HG03575 (cell line): ENCODE data around the gene NUDT5.

ENCODE experiments used
- ATAC-seq: cut with Tn5 transposase; IDR thresholded peaks from one replicate; pipeline ENCODE4 v1.9.1; 2021; ENCODE audit not compliant: unreplicated experiment, insufficient number of reproducible peaks, low FRiP score; ENCODE audit errors: extremely low read depth

NUDT5 gene

DNA sequence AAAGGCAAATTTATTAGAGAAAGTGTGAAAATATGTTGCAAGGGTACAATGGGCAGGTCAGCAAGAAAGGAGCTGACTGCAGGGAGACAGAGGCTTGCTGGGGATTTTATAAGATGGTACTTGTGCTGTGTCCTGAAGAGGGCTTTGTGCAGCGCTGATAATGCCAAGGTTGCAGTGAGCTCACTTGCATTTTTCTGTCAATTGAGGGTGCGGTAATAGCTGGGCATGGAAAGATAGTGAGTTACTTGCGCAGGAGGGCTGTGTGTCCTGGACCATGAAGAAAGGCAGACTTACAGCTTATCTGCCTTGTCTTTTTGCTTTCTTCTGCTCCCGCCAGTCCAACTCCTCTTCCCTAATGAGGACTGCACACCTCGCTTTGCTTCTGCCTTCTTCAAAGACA is 12.8 kb upstream of the NUDT5 start:
- ATAC-seq: no peak

DNA sequence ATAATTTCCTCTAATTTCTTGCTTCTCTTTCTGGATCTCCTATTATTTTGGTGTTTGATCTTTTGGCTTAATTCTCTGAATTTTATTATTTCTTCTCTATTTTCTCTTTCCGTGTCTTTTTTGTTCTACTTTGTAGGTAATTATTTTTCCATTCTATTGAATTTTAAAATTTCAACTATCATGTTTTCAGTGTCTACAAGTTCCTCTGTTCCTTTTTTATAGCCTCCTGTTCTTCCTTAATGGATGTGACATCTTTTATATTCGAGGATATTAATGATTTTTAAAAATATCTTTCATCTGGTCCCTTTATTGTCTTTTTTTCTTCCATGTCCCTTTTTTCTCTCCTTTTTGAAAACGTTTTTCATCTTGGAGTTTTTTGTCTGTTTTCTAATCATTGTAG is 11.4 kb upstream of the NUDT5 start:
- ATAC-seq: no peak

DNA sequence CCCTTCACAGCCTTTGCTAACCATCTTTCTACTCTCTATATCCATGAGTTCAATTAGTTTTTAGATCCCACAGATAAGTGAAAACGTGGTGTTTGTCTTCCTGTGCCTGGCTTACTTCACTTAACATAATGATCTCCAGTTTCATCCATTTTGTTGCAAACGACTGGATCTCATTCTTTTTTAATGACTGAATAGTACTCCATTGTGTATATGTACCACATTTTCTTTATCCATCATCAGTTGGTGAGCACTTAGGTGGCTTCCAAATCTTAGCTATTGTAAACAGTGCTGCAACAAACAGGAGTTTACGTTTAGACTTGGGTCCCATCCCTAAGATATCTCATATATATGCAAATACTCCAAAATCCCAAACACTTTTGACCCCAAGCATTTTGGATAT is 9.4 kb upstream of the NUDT5 start:
- no peak for ATAC-seq

DNA sequence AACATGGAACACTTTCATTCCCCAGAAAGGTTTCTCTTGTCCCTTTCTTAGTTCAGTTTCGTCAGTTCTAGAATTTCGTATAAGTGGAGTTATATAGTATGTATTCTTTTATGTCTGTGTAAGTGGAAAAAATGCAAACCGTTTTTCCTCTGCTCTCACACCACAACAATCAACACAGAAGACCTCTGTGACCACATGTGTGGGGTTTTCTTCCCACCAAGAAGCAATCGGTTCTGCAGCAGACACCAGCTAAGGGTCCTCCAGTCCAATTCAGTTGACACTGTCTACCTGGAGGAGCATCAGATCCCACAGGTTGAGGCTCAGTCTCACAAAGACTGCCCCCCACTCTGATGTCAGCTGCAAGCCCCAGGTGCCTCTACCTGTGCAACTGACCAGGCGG is 6.5 kb upstream of the NUDT5 start:
- no peak for ATAC-seq

DNA sequence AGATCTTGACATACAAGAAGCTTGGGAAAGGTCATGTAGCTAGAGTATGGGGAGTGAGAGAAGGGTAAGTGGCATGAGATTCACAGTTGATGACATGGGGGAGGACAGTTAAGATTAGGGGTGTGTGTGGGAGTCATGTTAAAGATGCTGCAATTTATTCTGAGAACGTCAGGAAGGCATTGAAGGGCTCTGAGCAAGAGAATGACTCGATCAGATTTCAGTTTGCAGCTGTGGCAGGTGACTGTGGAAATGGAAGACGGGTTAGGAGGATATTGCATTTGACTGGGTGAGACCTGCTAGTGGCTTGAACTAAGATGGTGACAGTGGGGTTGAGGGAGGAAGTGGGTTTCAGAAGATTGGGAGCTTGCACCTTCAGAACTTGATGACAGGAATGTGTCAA is 5.9 kb upstream of the NUDT5 start:
- ATAC-seq: no peak

DNA sequence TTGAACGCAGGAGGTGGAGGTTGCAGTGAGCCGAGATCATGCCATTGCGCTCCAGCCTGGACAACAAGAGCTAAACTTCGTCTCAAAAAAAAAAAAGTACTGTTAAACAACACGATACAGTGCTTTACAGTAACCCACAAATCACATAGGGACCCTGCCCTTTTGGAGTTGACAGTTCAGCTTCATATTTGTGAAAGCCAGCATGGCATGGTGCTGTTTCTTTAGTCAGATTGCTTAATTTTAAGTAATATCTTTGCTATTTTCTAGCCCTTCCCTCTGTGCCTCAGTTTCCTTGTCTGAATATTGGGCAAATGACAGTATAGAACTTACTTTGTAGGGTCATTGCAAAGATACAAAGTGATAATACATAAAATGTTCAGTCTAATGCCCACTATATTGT is 5.2 kb upstream of the NUDT5 start:
- no peak for ATAC-seq

DNA sequence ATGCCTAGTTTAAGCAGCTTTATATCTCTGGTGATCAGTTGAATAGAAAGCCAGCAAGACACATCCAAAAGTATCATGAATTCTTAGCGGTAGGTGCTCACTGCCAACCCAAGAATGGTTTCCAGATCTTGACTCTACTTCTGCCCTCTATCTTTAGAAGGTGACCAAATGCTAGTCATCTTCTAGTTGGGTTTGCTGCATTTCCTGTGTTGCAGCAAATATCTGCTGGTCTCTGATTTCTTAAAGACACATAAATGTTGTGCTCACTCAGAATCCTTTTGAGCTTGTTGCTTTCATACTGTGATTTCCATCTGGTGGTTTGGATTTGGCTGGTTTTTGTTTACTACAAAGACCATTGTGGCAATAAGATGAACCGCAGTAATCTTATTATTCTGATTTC is 2.5 kb upstream of the NUDT5 start:
- ATAC-seq: no peak

DNA sequence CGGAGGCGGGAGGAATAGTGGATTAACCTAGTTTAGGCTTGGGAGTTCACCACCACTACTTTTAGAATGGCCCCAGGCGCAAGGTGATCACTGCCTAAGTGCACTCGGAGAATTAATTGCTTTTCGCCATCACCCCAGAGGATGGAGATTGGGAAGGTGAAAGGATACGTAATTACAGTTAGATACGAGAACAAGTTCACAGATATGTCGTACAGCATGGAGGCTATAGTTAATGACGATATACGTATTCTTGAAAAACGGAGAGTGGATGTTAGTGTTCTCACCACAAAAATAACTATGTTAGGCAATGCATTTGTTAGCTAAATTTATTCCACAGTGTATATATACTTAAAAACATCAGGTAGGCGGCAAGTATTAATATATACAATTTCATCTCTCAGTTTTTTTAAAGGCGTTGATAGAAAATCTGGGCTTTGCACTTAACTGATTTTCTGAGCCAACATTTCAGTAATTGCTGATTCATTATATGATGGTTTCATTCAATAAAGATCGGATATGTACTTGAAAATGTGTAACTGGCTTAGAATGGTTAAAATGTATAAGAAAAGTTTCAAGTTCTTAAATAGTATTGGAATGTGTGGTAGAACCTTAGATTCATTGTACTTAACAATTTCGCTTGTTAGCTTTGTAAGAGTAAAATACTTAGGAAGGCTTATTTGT is 980 bp upstream of the NUDT5 start:
- ATAC-seq: no peak

DNA sequence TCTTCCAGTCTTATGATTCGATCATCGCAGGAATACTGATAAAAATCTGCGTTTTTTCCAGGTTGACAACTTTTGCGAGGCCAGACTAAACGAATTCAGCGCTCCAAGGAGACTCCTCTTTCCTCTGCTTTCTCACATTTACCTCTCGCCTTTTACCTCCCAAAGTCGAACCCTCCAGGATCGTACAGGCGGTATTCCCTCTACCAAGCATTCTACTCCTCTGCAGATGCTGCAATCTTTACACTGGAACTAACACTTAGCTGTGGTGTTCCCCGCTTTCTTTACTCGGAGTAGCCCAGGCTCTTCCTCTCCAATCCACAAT is 449 bp downstream of the NUDT5 start:
- ATAC-seq: no peak

DNA sequence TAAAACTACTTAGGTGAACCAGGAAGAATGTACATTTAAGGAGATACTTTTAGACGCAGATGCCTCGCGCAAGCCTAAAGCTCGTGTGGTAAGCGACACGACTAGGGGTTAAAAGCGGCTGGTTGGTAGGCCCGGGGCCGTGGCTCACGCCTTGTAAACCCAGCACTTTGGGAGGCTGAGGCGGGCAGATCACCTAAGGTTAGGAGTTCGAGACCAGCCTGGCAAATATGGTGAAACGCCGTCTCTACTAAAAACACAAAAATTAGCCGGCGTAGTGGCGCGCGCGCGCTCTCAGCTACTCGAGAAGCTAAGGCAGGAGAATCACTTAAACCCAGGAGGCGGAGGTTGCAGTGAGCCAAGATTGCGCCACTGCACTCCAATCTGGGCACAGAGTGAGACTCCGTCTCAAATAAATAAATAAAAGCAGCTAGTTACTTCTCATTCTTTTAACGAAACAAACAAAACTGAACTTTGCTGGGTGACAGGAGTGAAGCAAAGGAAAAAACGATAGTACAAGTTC is 879 bp downstream of the NUDT5 start:
- ATAC-seq: no peak

DNA sequence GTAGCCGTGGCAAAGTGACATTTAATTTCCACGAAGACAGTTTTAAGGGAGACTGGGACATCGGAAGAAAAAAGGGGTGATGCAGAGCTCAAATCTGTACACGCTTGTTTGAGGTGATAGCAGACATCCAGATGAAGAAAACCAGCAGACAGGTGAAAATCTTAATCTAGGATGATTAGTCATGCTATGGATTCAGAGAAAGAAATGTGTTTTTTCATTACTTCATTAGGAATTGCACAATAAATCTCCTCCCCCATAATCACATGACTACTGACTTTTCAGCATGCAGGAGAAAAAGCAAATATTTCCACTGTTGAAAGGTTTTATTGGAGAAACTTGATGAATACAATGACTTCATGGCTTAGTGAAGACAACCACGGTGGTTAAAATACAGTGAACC is 2.5 kb downstream of the NUDT5 start:
- ATAC-seq: no peak

DNA sequence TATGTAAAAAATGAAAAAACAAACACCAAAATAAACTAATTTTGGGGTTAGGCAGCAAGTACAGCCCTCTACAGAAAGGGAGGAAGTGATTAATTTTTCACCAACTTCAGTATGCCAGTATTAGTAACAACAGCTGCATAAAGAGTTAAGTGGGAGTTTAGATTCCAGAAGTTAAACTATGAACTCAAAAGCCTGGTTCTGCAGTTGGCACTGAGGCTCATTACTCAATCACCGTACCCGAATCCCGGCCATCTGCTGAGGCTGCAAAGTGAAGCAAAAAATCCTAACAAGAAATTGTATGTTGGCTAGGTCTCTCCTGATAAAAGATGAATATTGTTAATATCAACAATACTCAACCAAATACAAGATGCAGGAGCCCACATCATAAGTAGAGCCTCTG is 4.0 kb downstream of the NUDT5 start:
- no peak for ATAC-seq

DNA sequence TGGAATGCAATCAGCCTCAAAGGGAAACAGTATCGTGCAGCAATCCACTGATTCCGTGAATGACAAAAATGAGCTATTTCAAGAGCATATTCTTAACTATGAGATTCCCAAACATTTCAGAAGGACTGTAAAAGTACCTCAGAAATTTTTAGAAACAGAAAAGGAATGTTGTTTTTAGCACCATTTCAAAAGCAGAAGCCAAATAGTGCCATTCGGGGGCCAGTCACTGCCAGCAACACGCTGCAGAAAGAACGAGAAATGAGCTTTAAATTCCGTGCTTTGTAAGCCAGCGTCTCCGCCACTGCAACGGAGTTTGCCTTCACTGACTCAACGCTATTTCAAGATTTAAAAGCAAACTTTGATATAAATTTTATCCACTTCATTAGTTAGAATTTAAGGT is 6.3 kb downstream of the NUDT5 start:
- ATAC-seq: no peak

DNA sequence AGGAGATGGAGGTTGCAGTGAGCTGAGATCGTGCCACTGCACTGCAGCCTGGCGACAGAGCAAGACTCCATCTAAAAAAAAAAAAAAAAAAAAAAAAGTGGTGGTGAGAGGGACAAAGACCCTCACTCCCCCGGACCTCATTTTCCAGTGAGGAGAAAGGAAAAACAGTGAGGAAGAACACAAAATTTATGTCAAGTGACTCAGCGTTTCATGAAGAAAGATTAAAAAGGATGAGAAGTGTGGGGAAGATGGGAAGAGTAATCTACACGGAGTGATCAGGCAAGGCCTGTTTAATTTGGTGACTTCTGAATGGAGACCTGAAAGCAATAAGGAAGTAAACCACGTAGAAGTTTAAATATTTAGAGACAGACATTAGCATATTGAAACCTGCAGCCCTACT is 7.0 kb downstream of the NUDT5 start:
- ATAC-seq: no peak

DNA sequence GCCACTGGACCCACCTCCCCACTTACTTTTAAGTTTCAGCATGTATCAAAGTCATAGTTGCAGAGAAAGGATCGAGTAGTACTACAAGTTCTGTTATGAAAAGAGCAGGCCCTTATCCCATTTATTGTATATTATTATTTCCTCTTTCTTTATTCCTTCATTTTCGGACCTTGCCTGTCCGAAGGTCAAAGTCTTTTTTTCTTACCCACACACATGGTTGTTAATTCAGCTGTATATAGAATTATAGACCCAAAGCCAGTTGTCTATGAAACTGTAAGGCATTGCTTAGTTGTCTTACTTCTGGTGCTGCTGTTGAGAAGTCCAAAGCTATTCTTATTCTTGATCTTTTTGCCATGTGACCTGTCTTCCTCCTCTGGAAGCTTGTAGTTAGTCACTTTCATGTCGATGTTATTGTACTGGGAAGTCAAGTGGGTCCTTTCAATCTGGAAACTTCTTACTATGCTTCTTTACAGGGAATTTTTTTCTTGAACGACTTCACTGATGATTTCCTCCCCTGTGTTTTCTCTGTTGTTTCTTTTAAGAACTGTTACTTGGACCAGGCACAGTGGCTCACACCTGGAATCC is 8.3 kb downstream of the NUDT5 start:
- ATAC-seq: no peak

DNA sequence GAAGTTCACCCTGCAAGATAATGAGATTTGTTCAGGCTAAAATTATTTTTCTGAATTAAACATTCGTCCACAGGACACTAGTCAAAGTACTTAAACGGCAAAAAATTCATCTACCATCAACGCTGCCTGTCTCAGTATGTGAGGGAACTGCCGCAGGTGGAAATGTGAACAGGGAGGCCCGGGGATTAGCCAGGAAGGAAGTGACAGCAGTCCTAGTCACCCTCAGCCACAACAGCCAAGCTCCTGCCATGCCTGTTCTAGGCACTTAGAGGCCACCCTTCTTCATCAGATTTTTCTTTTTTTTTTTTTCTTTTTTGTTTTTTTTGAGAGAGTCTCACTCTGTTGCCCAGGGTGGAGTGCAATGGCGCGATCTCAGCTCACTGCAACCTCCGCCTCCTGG is 9.4 kb downstream of the NUDT5 start:
- no peak for ATAC-seq

DNA sequence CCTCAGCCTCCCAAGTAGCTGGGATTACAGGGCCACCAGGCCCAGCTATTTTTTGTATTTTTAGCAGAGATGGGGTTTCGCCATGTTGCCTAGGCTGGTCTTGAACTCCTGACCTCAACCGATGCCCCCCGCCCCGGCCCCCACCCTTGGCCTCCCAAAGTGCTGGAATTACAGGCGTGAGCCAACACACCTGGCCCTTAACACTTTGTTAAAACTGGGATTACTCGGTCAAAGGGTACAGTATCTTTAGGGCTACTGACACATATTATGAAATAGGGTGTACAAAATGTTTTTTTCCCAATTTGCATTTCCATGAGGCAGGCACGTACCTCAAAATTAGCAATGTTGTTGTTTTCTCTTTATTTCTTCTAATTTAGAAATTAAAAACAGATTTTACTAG is 11.5 kb downstream of the NUDT5 start:
- no peak for ATAC-seq

DNA sequence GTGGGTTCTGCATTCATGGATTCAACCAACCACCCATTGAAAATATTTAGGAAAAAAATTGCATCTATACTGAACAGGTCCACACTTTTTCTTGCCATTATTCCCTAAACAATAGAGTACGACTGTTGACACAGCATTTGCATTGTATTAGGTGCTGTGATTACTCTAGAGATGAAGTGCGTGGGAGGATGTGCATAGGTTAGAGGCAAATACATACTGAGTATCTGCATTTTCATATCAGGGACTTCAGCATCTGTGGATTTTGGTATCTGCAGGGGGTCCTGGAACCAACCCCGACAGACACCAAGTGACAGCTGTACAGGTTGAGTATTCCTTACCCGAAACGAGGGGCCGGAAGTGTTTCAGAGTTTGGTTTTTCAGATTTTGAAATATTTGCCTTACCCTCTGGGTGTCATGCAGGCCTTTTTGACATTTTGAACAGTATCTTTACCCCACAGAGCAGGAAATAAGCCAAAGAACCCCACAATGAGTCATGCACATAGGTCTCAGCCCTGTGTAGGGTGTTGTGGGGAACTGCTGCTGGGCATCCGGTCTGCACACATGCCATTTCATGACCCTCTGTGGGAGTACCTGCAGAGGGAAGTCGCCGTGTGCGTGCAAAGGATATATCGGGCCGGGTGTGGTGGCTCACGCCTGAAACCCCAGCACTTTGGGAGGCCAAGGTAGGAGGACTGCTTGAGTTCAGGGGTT is 14.5 kb downstream of the NUDT5 start:
- no peak for ATAC-seq

DNA sequence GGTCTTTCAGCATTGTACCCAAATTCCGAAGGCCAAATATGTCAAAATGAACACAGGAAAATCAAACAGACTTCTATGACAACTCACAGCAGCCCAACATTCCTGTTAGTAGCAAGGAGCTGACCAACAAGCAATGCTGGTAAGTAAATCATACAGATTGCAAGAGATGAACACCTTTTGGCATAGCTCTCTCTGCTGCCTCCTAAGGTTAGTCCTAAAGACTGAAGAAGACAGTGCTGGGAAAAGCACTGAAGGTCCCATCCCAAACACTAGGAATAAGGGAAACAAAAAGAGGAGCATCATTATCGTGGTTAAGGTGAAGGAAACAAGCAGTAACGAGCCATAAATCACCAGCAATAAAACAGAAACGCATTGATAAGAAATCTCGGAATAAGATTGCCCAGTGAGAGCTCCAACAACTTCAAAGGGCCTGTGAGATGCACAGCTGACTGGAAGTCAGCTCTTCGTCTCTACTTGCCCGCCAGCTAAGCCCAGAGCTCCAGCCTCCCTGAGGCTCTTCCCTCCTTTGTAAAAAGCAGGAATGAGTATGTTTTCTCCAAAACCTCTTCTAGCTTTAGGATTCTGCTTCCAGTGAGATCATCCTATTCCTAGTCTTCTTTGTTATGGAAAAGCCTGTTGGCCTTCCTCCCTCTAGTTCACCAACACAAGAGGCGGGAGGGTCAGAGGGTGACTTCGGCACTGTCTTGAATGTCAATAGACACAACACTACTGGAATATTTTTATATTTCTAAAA is 15.3 kb downstream of the NUDT5 start:
- ATAC-seq: no peak

DNA sequence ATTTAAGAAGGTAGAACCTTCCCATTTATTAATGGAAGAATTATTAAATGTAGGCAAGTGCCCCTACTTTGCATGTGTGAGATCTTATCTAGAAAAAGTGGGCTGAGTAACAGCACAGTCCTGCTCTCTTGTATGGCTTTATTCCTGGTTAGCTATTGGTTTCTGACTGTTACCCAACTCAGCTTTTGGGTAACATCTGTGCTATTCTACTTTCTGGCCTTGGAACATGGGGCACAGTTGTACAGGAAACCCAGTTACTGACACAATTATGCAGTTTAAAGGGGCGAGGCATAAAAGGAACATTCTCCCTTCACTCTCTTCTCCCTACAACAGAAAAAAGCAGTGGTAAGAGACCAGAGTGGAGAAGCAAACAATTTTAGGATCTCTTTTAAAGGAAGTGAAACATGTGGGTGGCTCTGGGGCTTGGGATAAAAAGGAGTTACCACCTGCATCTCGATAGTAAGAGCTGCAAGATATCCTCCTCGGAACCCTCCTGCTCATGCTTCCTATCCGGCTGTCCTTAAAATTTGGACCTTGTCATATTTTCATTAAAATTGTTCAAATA is 16.0 kb downstream of the NUDT5 start:
- ATAC-seq: no peak
